Measurements from ENCODE around the gene FLT3LG. TPM values are rescaled to one million over a fixed set of nuclear protein-coding genes. Genes with fewer than 3 reads are reported as not detected.

Gene FLT3LG
- total RNA-seq, 2 experiments from 2014 or later, result 8.2 to 8.4 TPM

GRCh38 chr19:49447485-49448431 lies 26.3 kb upstream of the FLT3LG start:
- Histone ChIP-seq H3K9me2 (ENCODE audit: insufficient read depth, low read length) (no peaks in the 10 kb centered on the region), H3K36me3 (ENCODE audit: insufficient read depth, low read length) (peaks cover 43% of the 10 kb centered on the region), H3K27ac (ENCODE audit: low read depth, low read length, poor library complexity, severe bottlenecking) (no peak overlapping the region), H3K4me1 (ENCODE audit: insufficient read depth, low read length, poor library complexity, severe bottlenecking) (peaks cover 24% of the 10 kb centered on the region), H4K20me1 (ENCODE audit: insufficient read depth, low read length) (no peaks in the 10 kb centered on the region), H2AFZ (ENCODE audit: low read length) (no peak overlapping the region), H3K4me3 (ENCODE audit: low read depth, low read length, poor library complexity, severe bottlenecking) (no peak overlapping the region), H3K9me3 (ENCODE audit: low read length) (no peaks in the 10 kb centered on the region), H3K4me2 (ENCODE audit: low read length) (no peak overlapping the region), H3K79me2 (ENCODE audit: insufficient read depth, low read depth, low read length) (peaks cover 22% of the 10 kb centered on the region)
- intact Hi-C loops (cut with micrococcal nuclease; ENCODE audit: unreplicated experiment), result loop anchor here (10.0 kb wide), 1 partner anchor 113 kb away; the partner anchor contains the start of gene CD37
- no TSS peak for BruUV-seq (replicated peaks)
- ChIA-PET POLR2A (no interaction called here), CTCF (ENCODE audit: unreplicated experiment) (no interaction called here)
- peak; percentile 80 for DNase-seq (ENCODE audit: low spot score)
- no peak for TF ChIP-seq EZH2phosphoT487 (IDR thresholded peaks at IDR 0.05; ENCODE audit: borderline replicate concordance, low read depth, low read length)

GRCh38 chr19:49448432-49448786 lies 25.6 kb upstream of the FLT3LG start:
- CTCF ChIA-PET (ENCODE audit: unreplicated experiment), result no interaction called here
- Histone ChIP-seq H3K4me2 (ENCODE audit: low read length) (no peak overlapping the region), H4K20me1 (ENCODE audit: insufficient read depth, low read length) (no peaks in the 10 kb centered on the region), H3K36me3 (ENCODE audit: insufficient read depth, low read length) (peaks cover 43% of the 10 kb centered on the region), H3K27ac (ENCODE audit: low read depth, low read length, poor library complexity, severe bottlenecking) (no peak overlapping the region), H3K9me3 (ENCODE audit: low read length) (no peaks in the 10 kb centered on the region), H3K79me2 (ENCODE audit: insufficient read depth, low read depth, low read length) (peaks cover 22% of the 10 kb centered on the region), H3K9me2 (ENCODE audit: insufficient read depth, low read length) (no peaks in the 10 kb centered on the region), H2AFZ (ENCODE audit: low read length) (no peak overlapping the region), H3K4me3 (ENCODE audit: low read depth, low read length, poor library complexity, severe bottlenecking) (no peak overlapping the region), H3K4me1 (ENCODE audit: insufficient read depth, low read length, poor library complexity, severe bottlenecking) (peaks cover 24% of the 10 kb centered on the region)
- POLR2A ChIA-PET, result no interaction called here
- TF ChIP-seq EZH2phosphoT487 (IDR thresholded peaks at IDR 0.05; ENCODE audit: borderline replicate concordance, low read depth, low read length), result no peak
- TF ChIP-seq CTCF (conservative IDR thresholded peaks at IDR 0.05; ENCODE audit: low read length), result no peak
- no peak for DNase-seq (ENCODE audit: low spot score)
- intact Hi-C loops (cut with micrococcal nuclease; ENCODE audit: unreplicated experiment), result loop anchor here (10.0 kb wide), 1 partner anchor 114 kb away; the partner anchor contains the start of gene CD37
- no TSS peak for BruUV-seq (replicated peaks)

GRCh38 chr19:49450405-49450804 lies 23.6 kb upstream of the FLT3LG start:
- Histone ChIP-seq H3K4me3 (ENCODE audit: low read depth, low read length, poor library complexity, severe bottlenecking) (peak overlapping the region; percentile 93), H3K4me1 (ENCODE audit: insufficient read depth, low read length, poor library complexity, severe bottlenecking) (peaks cover 31% of the 10 kb centered on the region), H3K79me2 (ENCODE audit: insufficient read depth, low read depth, low read length) (peaks cover 36% of the 10 kb centered on the region), H3K9me2 (ENCODE audit: insufficient read depth, low read length) (no peaks in the 10 kb centered on the region), H3K4me2 (ENCODE audit: low read length) (peak overlapping the region; percentile 88), H3K9me3 (ENCODE audit: low read length) (no peaks in the 10 kb centered on the region), H2AFZ (ENCODE audit: low read length) (no peak overlapping the region), H3K27ac (ENCODE audit: low read depth, low read length, poor library complexity, severe bottlenecking) (no peak overlapping the region), H3K36me3 (ENCODE audit: insufficient read depth, low read length) (peaks cover 43% of the 10 kb centered on the region), H4K20me1 (ENCODE audit: insufficient read depth, low read length) (no peaks in the 10 kb centered on the region)
- intact Hi-C loops (cut with micrococcal nuclease; ENCODE audit: unreplicated experiment), result loop anchor here (5.0 kb wide), 1 partner anchor 37 kb away; the partner anchor contains the start of gene RPL13A
- TF ChIP-seq EZH2phosphoT487 (IDR thresholded peaks at IDR 0.05; ENCODE audit: borderline replicate concordance, low read depth, low read length) (no peak), CTCF (conservative IDR thresholded peaks at IDR 0.05; ENCODE audit: low read length) (no peak)
- CTCF ChIA-PET (ENCODE audit: unreplicated experiment), result no interaction called here
- DNase-seq (ENCODE audit: low spot score), result no peak
- no TSS peak for BruUV-seq (replicated peaks)
- POLR2A ChIA-PET, result no interaction called here

Measured in OCI-LY7 (cell line).